Subcutaneous abdominal adipose tissue (tissue), 5 donors: ENCODE data around the gene SORBS1.

ENCODE experiments used
- H3K27ac ChIP-seq: one replicate; pipeline ENCODE4 v1.7.0; 2013; ENCODE audit warnings: low read depth, mild to moderate bottlenecking, inconsistent platforms, low read length, moderate library complexity
- H3K27me3 ChIP-seq, 5 donors: one replicate each; pipeline ENCODE4 v1.7.0; 2013; ENCODE audit warnings: low read length in 5 of 5, inconsistent platforms in 1 of 5; ENCODE audit not compliant: control insufficient read depth in 5 of 5, insufficient read depth in 4 of 5
- H3K36me3 ChIP-seq, 5 donors: one replicate each; pipeline ENCODE4 v1.7.0; 2013; ENCODE audit warnings: low read length in 5 of 5; ENCODE audit not compliant: control insufficient read depth in 5 of 5, insufficient read depth in 5 of 5
- H3K4me1 ChIP-seq, 5 donors: one replicate each; pipeline ENCODE4 v1.7.0; 2013; ENCODE audit warnings: low read length in 5 of 5, mild to moderate bottlenecking in 3 of 5, moderate library complexity in 1 of 5; ENCODE audit not compliant: control insufficient read depth in 5 of 5, insufficient read depth in 5 of 5
- H3K4me3 ChIP-seq, 5 donors: one replicate each; pipeline ENCODE4 v1.7.0; 2013; ENCODE audit warnings: low read length in 5 of 5, low read depth in 1 of 5
- H3K9ac ChIP-seq, 5 donors: one replicate each; pipeline ENCODE4 v1.7.0; 2013; ENCODE audit warnings: low read length in 5 of 5, mild to moderate bottlenecking in 4 of 5, moderate library complexity in 3 of 5
- H3K9me3 ChIP-seq, 5 donors: one replicate each; pipeline ENCODE4 v1.7.0; 2013; ENCODE audit warnings: low read length in 5 of 5; ENCODE audit not compliant: control insufficient read depth in 5 of 5
- donor health status: healthy.
- donor health status: healthy.
- donor health status: healthy.
- donor health status: healthy.
- donor health status: healthy.

SORBS1 gene

GRCh38 chr10:95506056-95506737 lies 55.0 kb downstream of the SORBS1 start:
- H3K4me1 ChIP-seq = peaks cover 0 to 19% (median 18%) of the 10 kb centered on the region in 5 donors
- no peaks in the 10 kb centered on the region for H3K36me3 ChIP-seq
- no peak overlapping the region for H3K9ac ChIP-seq
- H3K4me3 ChIP-seq = no peak overlapping the region
- H3K9me3 ChIP-seq = no peaks in the 10 kb centered on the region
- no peaks in the 10 kb centered on the region for H3K27me3 ChIP-seq
- H3K27ac ChIP-seq = no peak overlapping the region

GRCh38 chr10:95505641-95506040 lies 55.5 kb downstream of the SORBS1 start:
- no peak overlapping the region for H3K27ac ChIP-seq
- H3K4me1 ChIP-seq = peaks cover 0 to 19% (median 18%) of the 10 kb centered on the region in 5 donors
- no peak overlapping the region for H3K9ac ChIP-seq
- H3K9me3 ChIP-seq = no peaks in the 10 kb centered on the region
- no peaks in the 10 kb centered on the region for H3K27me3 ChIP-seq
- H3K36me3 ChIP-seq = no peaks in the 10 kb centered on the region
- no peak overlapping the region for H3K4me3 ChIP-seq

- Histone ChIP-seq H3K27ac (no peak overlapping the region), H3K4me1 (peaks cover 0 to 19% (median 18%) of the 10 kb centered on the region in 5 donors), H3K36me3 (no peaks in the 10 kb centered on the region), H3K9ac (no peak overlapping the region), H3K27me3 (no peaks in the 10 kb centered on the region), H3K9me3 (no peaks in the 10 kb centered on the region), H3K4me3 (no peak overlapping the region)
Observed at GRCh38 chr10:95505084-95505610, 56.0 kb downstream of the SORBS1 start.

- Histone ChIP-seq H3K4me1 (peaks cover 0 to 19% (median 16%) of the 10 kb centered on the region in 5 donors), H3K9me3 (no peaks in the 10 kb centered on the region), H3K9ac (no peak overlapping the region), H3K27ac (no peak overlapping the region), H3K4me3 (no peak overlapping the region), H3K36me3 (no peaks in the 10 kb centered on the region), H3K27me3 (no peaks in the 10 kb centered on the region)
Observed at GRCh38 chr10:95504246-95504691, 56.9 kb downstream of the SORBS1 start.

- Histone ChIP-seq H3K36me3 (no peaks in the 10 kb centered on the region), H3K27ac (no peak overlapping the region)
Observed at GRCh38 chr10:95503526-95503925, 57.6 kb downstream of the SORBS1 start.

GRCh38 chr10:95503001-95503400 lies 58.2 kb downstream of the SORBS1 start:
- Histone ChIP-seq H3K4me1 (peaks cover 0 to 8% (median 5%) of the 10 kb centered on the region in 5 donors), H3K27ac (no peak overlapping the region), H3K4me3 (no peak overlapping the region)

More at GRCh38 chr10:95503526-95503925, 57.6 kb downstream of the SORBS1 start:
- H3K9ac ChIP-seq = no peak overlapping the region
- peaks cover 0 to 11% (median 8%) of the 10 kb centered on the region in 5 donors for H3K4me1 ChIP-seq
- no peak overlapping the region for H3K4me3 ChIP-seq
- H3K9me3 ChIP-seq = no peaks in the 10 kb centered on the region
- H3K27me3 ChIP-seq = no peaks in the 10 kb centered on the region

GRCh38 chr10:95502377-95502776 lies 58.8 kb downstream of the SORBS1 start:
- Histone ChIP-seq H3K9ac (no peak overlapping the region), H3K4me1 (peaks cover 0 to 8% (median 5%) of the 10 kb centered on the region in 5 donors), H3K9me3 (no peaks in the 10 kb centered on the region), H3K36me3 (no peaks in the 10 kb centered on the region), H3K4me3 (no peak overlapping the region), H3K27ac (no peak overlapping the region), H3K27me3 (no peaks in the 10 kb centered on the region)

More at GRCh38 chr10:95503001-95503400, 58.2 kb downstream of the SORBS1 start:
- H3K36me3 ChIP-seq = no peaks in the 10 kb centered on the region
- no peaks in the 10 kb centered on the region for H3K9me3 ChIP-seq
- H3K27me3 ChIP-seq = no peaks in the 10 kb centered on the region
- H3K9ac ChIP-seq = no peak overlapping the region

- Histone ChIP-seq H3K9ac (no peak overlapping the region), H3K4me1 (peaks cover 0 to 8% (median 5%) of the 10 kb centered on the region in 5 donors), H3K36me3 (no peaks in the 10 kb centered on the region), H3K9me3 (no peaks in the 10 kb centered on the region), H3K4me3 (no peak overlapping the region), H3K27ac (no peak overlapping the region), H3K27me3 (no peaks in the 10 kb centered on the region)
Observed at GRCh38 chr10:95501203-95502094, 59.7 kb downstream of the SORBS1 start.

GRCh38 chr10:95500649-95501048 lies 60.5 kb downstream of the SORBS1 start:
- Histone ChIP-seq H3K9me3 (no peaks in the 10 kb centered on the region), H3K4me3 (no peak overlapping the region), H3K27ac (no peak overlapping the region), H3K4me1 (peaks cover 0 to 8% (median 5%) of the 10 kb centered on the region in 5 donors), H3K9ac (no peak overlapping the region), H3K36me3 (no peaks in the 10 kb centered on the region), H3K27me3 (no peaks in the 10 kb centered on the region)

GRCh38 chr10:95500097-95500496 lies 61.1 kb downstream of the SORBS1 start:
- Histone ChIP-seq H3K27me3 (no peaks in the 10 kb centered on the region), H3K27ac (no peak overlapping the region), H3K4me1 (peaks cover 0 to 8% (median 5%) of the 10 kb centered on the region in 5 donors), H3K9ac (no peak overlapping the region), H3K36me3 (no peaks in the 10 kb centered on the region), H3K9me3 (no peaks in the 10 kb centered on the region), H3K4me3 (no peak overlapping the region)
